NCI-H1092 (cell line): ENCODE measurements around the gene NR2E1.

Experiments
- DNase-seq: peaks from one replicate; lab custom pipeline; 2025; lab: John Stamatoyannopoulos, UW

The NR2E1 gene

GRCh38 chr6:108209738-108210137 lies 43.9 kb downstream of the NR2E1 start:
- DNase-seq, result no peak

GRCh38 chr6:108210556-108210955 lies 44.7 kb downstream of the NR2E1 start:
- DNase-seq, result no peak

GRCh38 chr6:108211671-108212070 lies 45.8 kb downstream of the NR2E1 start:
- DNase-seq, result no peak

- no peak for DNase-seq
Observed at GRCh38 chr6:108222064-108222463, 56.2 kb downstream of the NR2E1 start.

GRCh38 chr6:108222504-108222903 lies 56.7 kb downstream of the NR2E1 start:
- DNase-seq, result no peak

GRCh38 chr6:108227290-108227689 lies 61.5 kb downstream of the NR2E1 start:
- no peak for DNase-seq

GRCh38 chr6:108228416-108228815 lies 62.6 kb downstream of the NR2E1 start:
- DNase-seq, result no peak

- DNase-seq, result no peak
Observed at GRCh38 chr6:108235127-108235526, 69.3 kb downstream of the NR2E1 start.

GRCh38 chr6:108236791-108237190 lies 71.0 kb downstream of the NR2E1 start:
- DNase-seq, result no peak

GRCh38 chr6:108238322-108238721 lies 72.5 kb downstream of the NR2E1 start:
- no peak for DNase-seq
